HEK293 (cell line): ENCODE measurements around the gene ADCY3.

ENCODE experiments used
- KLF1 ChIP-seq: fragments of 450-650 bp; formaldehyde crosslinking; IDR thresholded peaks from 2 replicates; pipeline ENCODE4 v1.5.1; 2016; ENCODE audit warnings: missing biosample characterization, missing genetic modification characterization
- ZBTB21 ChIP-seq: fragments of 450-650 bp; formaldehyde crosslinking; IDR thresholded peaks from 2 replicates; pipeline ENCODE4 v1.5.1; 2017; ENCODE audit warnings: missing biosample characterization, missing genetic modification characterization
- ZNF843 ChIP-seq: fragments of 450-650 bp; formaldehyde crosslinking; IDR thresholded peaks from 2 replicates; pipeline ENCODE4 v1.5.1; 2016; ENCODE audit warnings: missing biosample characterization, missing genetic modification characterization
- TF ChIP-seq, protein P1 (sequence below): fragments of 450-650 bp; formaldehyde crosslinking; optimal IDR thresholded peaks from 2 replicates; pipeline ENCODE3; 2016; ENCODE audit warnings: missing biosample characterization, mild to moderate bottlenecking, missing genetic modification characterization
- TF ChIP-seq, protein P2 (sequence below): fragments of 450-650 bp; formaldehyde crosslinking; IDR thresholded peaks from 2 replicates; pipeline ENCODE4 v1.5.1; 2016; ENCODE audit warnings: missing biosample characterization, missing genetic modification characterization
- TF ChIP-seq, protein P3 (sequence below): fragments of 450-650 bp; formaldehyde crosslinking; IDR thresholded peaks from 2 replicates; pipeline ENCODE4 v1.5.1; 2016; ENCODE audit warnings: missing biosample characterization, missing genetic modification characterization

DNA sequence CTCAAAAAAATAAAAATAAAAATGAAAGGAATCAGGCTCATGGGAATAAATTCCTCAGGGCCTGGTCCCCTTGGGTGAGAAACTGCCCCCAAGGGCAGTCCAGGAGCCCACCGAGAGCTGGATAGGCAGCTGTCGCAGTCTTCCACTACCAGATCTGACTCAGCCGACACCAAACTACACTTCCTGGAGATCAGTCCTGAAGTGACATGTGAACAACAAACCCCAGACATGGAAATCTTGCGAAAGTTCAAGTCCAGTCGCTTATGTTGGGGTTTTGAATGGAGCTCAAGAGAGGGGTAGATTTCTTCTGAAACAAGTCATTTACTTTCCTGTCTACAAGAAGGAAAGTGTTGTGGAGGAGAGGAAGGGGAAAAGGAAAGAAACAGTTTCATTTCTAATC lies 12.9 kb downstream of the ADCY3 start:
- TF ChIP-seq, protein P1, sequence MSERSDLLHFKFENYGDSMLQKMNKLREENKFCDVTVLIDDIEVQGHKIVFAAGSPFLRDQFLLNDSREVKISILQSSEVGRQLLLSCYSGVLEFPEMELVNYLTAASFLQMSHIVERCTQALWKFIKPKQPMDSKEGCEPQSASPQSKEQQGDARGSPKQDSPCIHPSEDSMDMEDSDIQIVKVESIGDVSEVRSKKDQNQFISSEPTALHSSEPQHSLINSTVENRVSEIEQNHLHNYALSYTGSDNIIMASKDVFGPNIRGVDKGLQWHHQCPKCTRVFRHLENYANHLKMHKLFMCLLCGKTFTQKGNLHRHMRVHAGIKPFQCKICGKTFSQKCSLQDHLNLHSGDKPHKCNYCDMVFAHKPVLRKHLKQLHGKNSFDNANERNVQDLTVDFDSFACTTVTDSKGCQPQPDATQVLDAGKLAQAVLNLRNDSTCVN (tag by site-specific recombination), result no peak
- TF ChIP-seq, protein P2, sequence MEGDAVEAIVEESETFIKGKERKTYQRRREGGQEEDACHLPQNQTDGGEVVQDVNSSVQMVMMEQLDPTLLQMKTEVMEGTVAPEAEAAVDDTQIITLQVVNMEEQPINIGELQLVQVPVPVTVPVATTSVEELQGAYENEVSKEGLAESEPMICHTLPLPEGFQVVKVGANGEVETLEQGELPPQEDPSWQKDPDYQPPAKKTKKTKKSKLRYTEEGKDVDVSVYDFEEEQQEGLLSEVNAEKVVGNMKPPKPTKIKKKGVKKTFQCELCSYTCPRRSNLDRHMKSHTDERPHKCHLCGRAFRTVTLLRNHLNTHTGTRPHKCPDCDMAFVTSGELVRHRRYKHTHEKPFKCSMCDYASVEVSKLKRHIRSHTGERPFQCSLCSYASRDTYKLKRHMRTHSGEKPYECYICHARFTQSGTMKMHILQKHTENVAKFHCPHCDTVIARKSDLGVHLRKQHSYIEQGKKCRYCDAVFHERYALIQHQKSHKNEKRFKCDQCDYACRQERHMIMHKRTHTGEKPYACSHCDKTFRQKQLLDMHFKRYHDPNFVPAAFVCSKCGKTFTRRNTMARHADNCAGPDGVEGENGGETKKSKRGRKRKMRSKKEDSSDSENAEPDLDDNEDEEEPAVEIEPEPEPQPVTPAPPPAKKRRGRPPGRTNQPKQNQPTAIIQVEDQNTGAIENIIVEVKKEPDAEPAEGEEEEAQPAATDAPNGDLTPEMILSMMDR (tag by site-specific recombination), result no peak
- TF ChIP-seq, protein P3, sequence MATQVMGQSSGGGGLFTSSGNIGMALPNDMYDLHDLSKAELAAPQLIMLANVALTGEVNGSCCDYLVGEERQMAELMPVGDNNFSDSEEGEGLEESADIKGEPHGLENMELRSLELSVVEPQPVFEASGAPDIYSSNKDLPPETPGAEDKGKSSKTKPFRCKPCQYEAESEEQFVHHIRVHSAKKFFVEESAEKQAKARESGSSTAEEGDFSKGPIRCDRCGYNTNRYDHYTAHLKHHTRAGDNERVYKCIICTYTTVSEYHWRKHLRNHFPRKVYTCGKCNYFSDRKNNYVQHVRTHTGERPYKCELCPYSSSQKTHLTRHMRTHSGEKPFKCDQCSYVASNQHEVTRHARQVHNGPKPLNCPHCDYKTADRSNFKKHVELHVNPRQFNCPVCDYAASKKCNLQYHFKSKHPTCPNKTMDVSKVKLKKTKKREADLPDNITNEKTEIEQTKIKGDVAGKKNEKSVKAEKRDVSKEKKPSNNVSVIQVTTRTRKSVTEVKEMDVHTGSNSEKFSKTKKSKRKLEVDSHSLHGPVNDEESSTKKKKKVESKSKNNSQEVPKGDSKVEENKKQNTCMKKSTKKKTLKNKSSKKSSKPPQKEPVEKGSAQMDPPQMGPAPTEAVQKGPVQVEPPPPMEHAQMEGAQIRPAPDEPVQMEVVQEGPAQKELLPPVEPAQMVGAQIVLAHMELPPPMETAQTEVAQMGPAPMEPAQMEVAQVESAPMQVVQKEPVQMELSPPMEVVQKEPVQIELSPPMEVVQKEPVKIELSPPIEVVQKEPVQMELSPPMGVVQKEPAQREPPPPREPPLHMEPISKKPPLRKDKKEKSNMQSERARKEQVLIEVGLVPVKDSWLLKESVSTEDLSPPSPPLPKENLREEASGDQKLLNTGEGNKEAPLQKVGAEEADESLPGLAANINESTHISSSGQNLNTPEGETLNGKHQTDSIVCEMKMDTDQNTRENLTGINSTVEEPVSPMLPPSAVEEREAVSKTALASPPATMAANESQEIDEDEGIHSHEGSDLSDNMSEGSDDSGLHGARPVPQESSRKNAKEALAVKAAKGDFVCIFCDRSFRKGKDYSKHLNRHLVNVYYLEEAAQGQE, result no peak
- no peak for TF ChIP-seq ZBTB21 (tag by site-specific recombination)
- no peak for TF ChIP-seq KLF1 (tag by site-specific recombination)
- TF ChIP-seq ZNF843, result no peak
